Endothelial cell of hepatic sinusoid (primary cell): ENCODE results near the gene LYZL1.
"Not testable (repeated sequence)": the region's sequence is repeated elsewhere in the genome, so short reads cannot be mapped to it uniquely, and the experiment has no call there.

Experiments
- in situ Hi-C: cut with HindIII; loops from 2 replicates; pipeline ENCODE4 v1.10.0; 2017; ENCODE audit warnings: low sequenced_read_pairs

Gene LYZL1

GRCh38 chr10:29326886-29327745 is 38.2 kb downstream of the LYZL1 start:
- in situ Hi-C loops: no loop called here

DNA sequence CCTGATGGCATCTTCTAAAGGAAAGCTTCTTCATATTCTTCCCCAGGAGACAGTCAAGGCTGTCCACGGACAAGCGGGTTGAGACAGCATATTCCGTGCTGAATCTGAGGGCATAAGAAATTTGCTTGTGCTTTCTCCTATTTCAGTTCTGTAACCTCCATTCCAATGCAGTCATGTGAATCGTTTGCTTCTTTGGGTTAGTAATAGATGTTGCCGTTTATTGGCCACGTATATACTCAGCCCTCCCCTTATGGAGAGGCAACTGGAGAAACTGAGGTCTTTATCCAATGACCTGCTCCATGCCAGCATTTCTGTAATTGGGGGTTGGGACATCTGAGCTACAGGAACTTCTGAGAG is 38.9 kb downstream of the LYZL1 start:
- in situ Hi-C loops: no loop called here

GRCh38 chr10:29328983-29329382 is 40.1 kb downstream of the LYZL1 start:
- in situ Hi-C loops: no loop called here

- in situ Hi-C loops: no loop called here
Measured at GRCh38 chr10:29329420-29329819, 40.5 kb downstream of the LYZL1 start.

GRCh38 chr10:29332061-29332760 is 43.3 kb downstream of the LYZL1 start:
- in situ Hi-C loops: no loop called here

GRCh38 chr10:29332761-29333148 is 43.9 kb downstream of the LYZL1 start:
- in situ Hi-C loops: no loop called here

DNA sequence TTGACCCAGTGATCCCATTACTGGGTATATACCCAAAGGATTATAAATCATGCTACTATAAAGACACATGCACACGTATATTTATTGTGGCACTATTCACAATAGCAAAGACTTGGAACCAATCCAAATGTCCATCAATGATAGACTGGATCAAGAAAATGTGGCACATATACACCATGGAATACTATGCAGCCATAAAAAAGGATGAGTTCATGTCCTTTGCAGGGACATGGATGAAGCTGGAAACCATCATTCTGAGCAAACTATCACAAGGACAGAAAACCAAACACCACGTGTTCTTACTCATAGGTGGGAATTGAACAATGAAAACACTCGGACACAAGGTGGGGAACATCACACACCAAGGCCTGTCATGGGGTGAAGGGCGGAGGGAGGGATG is 48.7 kb downstream of the LYZL1 start:
- in situ Hi-C loops: not testable (repeated sequence)

DNA sequence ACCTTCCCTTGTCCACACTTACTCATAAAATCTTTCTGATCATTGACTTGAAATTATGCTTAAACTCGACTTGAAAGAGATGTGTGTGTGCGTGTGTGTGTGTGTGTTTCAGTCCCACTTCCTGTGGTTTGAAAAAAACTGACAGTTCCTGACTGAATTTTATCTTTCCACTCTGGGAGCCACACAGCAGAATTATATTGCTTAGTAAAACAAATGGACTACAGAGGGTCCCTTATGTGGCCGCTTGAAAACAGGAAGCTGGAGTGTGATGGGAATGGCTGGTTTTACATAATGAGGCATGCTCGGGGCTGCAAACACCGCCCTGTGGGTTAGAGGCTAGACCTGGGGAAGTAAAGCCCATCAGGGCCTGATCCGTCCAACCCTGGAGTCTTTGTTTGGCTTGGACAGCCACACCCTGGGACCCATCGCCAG is 54.8 kb downstream of the LYZL1 start:
- in situ Hi-C loops: no loop called here

DNA sequence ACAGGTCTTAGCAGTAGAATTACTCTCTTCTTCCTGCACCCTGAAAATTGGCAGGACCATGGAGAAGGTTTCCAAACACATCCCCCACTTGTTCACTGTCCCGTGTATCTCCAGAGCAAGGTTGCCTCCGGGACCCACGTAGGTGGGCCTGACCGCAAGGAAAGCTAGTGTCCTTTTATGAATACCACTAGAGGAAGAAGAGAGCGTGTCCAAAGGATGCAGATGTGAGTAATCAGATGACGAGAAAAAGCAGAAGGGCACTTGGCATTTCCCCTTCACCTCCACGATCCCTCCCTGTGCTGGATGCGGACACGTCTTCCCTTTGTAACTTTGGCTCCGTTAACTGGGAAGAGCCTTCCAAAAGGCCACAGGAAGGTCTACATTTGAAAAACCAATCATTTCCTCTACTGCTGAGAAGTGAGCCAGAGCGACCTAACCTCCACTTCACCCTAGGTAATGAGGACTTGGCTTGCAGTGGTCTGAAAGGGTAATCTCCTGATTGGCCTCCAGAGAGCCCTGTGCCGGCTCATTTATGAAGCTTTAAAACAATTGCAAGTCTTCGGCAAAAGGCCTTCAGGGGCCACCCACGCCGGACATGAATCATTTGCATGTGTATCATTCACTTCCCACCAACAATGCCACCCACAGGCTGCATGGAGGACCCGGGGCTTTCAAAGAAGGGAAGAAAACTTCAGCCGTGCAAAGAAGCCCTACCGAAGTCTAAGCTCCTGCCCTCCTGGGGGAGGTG is 55.4 kb downstream of the LYZL1 start:
- in situ Hi-C loops: no loop called here

DNA sequence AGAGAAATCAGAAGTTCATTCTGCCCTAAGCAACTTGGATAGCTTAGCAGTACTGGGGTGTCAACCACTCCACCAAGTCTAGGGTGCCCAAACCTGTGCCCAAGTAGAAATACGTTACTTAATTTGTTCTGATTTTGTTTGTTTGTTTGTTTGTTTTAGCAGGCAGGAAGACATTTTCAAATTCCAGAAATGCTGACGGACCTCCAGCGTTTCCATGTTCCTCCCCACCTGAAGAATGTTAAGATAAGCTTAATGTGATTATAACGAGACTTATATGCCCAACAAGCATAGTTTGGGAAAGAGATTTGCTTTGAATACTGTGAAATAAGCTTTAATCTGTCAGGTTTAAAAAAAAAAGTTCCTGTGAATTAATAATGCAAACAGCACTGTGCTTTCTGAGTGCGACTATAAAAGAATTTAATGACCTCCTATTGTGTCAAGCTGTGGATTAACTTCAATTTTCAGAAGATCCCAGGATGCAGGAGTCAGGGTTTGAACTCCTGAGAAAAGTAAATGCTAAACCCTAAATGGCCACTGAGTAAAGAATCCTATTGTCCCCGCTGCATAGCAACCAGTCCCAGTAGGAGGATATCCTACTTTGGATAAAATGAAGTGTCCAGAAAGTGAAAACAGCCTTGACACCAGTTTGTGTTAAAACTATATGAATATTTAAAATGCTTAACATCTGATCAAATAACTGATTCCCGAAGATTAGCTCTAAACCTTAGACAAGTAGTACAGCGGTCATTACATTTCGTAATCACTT is 56.5 kb downstream of the LYZL1 start:
- in situ Hi-C loops: loop anchor here (5.0 kb wide), 1 partner anchor 52 kb away; no protein-coding TSS in a partner anchor

DNA sequence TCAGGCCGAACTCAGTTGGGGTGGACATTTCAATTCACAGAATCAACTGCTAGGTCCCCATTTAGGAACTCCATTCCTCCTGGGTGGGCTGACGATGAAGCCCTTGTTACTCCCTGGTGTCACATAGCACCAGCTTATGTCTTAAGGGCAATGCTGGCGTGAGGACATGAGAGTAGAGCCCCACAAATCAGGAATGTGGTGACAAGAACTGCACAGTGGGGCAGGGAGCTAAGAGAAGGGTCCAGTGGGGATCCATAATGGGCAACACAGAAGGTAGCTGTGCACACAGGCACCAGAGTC is 57.0 kb downstream of the LYZL1 start:
- in situ Hi-C loops: loop anchor here (5.0 kb wide), 1 partner anchor 51 kb away; no protein-coding TSS in a partner anchor

- in situ Hi-C loops: loop anchor here (5.0 kb wide), 1 partner anchor 51 kb away; no protein-coding TSS in a partner anchor
Measured at GRCh38 chr10:29346296-29347001, 57.6 kb downstream of the LYZL1 start.

- in situ Hi-C loops: loop anchor here (5.0 kb wide), 1 partner anchor 48 kb away; no protein-coding TSS in a partner anchor
Measured at GRCh38 chr10:29348836-29349235, 60.0 kb downstream of the LYZL1 start.

- in situ Hi-C loops: no loop called here
Measured at GRCh38 chr10:29353305-29353704, 64.4 kb downstream of the LYZL1 start.

DNA sequence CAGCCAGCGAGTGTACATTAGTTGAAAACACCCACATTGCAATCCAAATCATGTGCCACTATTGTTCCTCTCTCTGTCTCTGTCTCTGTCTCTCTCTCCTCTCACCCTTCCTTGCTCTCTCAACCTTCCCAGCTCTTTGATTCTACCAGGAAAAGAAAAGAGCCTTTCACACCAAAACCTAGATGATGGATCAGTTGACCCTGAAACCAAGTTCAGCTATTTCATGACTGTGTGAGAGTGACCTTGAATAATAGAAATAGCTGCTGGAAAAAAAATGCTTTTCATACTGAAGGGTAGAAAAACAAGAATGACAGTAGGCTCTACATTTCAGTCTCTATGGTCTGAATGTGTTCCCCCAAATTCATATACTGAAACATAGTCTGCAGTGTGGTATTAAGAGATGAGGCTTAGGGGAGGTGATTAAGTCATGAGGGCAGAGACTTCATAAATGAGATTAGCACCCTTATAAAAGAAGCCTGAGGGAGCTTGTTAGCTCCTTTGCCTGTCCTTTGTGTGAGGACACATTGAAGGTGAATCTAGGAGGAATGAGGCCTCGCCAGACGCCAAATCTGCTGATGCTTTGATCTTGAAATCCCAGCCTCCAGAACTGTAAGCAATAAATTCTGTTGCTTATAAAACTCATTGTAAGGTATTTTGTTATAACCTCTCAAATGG is 65.2 kb downstream of the LYZL1 start:
- in situ Hi-C loops: no loop called here

DNA sequence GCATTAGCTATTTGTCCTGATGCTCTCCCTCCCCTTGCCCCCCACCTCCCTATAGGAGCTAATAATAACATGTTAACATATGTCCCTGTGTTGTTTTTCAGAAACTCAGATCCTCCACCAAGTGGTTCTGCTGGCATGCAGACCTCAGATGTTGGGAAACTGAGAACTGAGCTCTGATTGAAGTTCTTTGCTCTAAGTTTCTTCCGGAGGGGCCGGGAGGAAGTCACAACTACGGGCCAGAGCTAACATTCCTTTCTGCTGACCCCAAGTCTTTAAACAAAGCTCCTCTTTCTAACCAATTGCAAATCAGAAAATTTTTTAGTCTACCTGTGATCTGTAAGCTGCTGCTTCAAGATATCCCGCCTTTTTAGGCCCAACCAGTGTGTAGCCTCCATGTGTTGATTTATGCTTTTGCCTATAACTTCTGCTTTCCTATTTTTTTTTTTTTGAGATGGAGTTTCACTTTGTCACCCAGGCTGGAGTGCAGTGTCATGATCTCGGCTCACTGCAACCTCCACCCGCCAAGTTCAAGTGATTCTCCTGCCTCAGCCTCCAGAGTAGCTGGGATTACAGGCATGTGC is 66.6 kb downstream of the LYZL1 start:
- in situ Hi-C loops: no loop called here

DNA sequence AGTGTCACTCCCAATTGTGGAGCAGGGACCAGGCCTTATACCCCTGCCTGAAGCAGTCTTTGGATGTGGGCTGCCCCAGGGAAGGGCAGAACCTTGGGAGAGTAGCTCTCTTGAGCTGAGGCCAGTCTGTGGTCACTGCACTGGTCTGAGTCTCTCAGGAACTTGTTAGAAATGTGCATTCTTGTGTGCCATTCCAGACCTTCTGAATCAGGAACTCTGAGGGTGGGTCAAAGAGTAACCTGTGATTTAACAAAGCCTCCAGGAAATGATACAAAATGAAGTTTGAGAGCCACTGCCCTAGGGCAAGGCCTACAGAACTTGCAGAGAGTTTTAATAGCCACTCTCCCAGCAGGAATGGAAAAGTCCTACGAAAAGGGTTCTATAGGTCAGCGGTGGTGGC is 68.1 kb downstream of the LYZL1 start:
- in situ Hi-C loops: no loop called here

DNA sequence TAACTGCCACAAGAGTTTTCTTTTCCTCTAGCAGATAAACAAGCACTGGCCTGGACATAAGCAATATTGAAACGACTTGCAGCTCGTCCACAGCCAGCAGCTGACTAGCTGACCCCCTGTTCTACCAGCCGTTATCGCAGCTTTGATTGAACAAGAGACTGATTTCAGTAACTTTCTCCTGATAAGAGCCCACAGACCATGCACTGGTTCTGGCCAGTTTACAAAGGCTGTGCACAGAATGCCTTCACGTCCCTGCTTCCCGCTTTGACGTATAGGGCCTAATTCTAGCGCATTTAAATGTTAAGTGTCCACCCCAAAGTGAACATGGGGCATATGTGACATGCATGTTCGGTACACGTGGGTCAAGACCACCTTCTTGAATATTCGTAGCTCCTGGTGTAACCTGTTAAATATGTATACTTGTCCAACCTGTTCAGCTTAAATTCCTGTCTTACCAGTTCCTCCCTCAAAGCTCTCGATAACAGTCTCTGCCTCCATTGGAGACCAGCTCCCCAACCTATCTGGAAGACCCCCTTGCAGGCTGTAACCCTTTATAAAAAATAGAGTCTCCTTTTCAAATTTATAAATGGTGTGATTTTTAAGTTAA is 69.2 kb downstream of the LYZL1 start:
- in situ Hi-C loops: no loop called here
